B cell (primary cell): ENCODE results near the gene RNF141.

Source experiments
- CTCF ChIP-seq: fragments of 200-600 bp; IDR thresholded peaks from one replicate; pipeline ENCODE4 v1.8.0; 2022; ENCODE audit warnings: antibody characterized with exemption, mild to moderate bottlenecking
- EZH2 ChIP-seq: IDR thresholded peaks from 2 replicates; pipeline ENCODE4 v1.6.1; 2012; ENCODE audit warnings: borderline replicate concordance, low read depth, mild to moderate bottlenecking, moderate library complexity, low read length; ENCODE audit not compliant: insufficient read depth, poor library complexity, severe bottlenecking

- TF ChIP-seq CTCF = no peak
- TF ChIP-seq EZH2 = no peak
Measured at GRCh38 chr11:10543782-10544181, 2.8 kb upstream of the RNF141 start.
